Measurements from ENCODE around the gene N4BP2L2.

DNA sequence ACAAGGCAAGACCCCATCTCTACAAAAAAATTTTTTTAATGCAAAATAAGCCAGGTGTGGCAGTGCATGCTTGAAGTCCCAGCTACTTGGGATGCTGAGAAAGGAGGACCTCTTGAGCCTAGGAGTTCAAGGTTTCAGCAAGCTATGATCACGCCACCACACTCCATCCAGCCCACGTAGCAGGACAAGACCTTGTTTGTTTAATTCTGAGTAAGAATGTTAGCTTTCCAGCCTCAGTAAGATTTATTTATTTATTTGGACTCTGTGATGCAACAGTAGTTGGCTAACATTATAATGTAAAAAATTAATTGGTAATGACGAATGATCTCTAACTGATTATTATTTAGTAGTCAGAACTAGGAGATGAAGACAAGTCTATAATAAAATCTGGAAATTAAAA lies 23.3 kb downstream of the N4BP2L2 start:
- TF ChIP-seq, protein P1, sequence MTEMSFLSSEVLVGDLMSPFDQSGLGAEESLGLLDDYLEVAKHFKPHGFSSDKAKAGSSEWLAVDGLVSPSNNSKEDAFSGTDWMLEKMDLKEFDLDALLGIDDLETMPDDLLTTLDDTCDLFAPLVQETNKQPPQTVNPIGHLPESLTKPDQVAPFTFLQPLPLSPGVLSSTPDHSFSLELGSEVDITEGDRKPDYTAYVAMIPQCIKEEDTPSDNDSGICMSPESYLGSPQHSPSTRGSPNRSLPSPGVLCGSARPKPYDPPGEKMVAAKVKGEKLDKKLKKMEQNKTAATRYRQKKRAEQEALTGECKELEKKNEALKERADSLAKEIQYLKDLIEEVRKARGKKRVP (CRISPR knock-in tag; IDR thresholded peaks at IDR 0.05), result no peak
- TF ChIP-seq POLR2AphosphoS5 (IDR thresholded peaks at IDR 0.05; ENCODE audit: low read depth, low read length) (no peak), POLR2A (IDR thresholded peaks at IDR 0.05; ENCODE audit: insufficient read depth in 1 of 2, low read depth in 2 of 2, low read length in 2 of 2) (no peak), PRPF4 (IDR thresholded peaks at IDR 0.05; ENCODE audit: low read depth, low read length, poor library complexity, severe bottlenecking) (no peak), PAF1 (CRISPR knock-in tag; IDR thresholded peaks at IDR 0.05) (no peak), ZNF776 (CRISPR knock-in tag; IDR thresholded peaks at IDR 0.05) (no peak), TBL1XR1 (IDR thresholded peaks at IDR 0.05; ENCODE audit: borderline replicate concordance, low read length, partially characterized antibody) (no peak), IRF2 (CRISPR knock-in tag; IDR thresholded peaks at IDR 0.05) (no peak)
- TF ChIP-seq, protein P2, sequence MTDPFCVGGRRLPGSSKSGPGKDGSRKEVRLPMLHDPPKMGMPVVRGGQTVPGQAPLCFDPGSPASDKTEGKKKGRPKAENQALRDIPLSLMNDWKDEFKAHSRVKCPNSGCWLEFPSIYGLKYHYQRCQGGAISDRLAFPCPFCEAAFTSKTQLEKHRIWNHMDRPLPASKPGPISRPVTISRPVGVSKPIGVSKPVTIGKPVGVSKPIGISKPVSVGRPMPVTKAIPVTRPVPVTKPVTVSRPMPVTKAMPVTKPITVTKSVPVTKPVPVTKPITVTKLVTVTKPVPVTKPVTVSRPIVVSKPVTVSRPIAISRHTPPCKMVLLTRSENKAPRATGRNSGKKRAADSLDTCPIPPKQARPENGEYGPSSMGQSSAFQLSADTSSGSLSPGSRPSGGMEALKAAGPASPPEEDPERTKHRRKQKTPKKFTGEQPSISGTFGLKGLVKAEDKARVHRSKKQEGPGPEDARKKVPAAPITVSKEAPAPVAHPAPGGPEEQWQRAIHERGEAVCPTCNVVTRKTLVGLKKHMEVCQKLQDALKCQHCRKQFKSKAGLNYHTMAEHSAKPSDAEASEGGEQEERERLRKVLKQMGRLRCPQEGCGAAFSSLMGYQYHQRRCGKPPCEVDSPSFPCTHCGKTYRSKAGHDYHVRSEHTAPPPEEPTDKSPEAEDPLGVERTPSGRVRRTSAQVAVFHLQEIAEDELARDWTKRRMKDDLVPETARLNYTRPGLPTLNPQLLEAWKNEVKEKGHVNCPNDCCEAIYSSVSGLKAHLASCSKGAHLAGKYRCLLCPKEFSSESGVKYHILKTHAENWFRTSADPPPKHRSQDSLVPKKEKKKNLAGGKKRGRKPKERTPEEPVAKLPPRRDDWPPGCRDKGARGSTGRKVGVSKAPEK (CRISPR knock-in tag; IDR thresholded peaks at IDR 0.05; ENCODE audit: borderline replicate concordance), result no peak
- TF ChIP-seq, protein P3, sequence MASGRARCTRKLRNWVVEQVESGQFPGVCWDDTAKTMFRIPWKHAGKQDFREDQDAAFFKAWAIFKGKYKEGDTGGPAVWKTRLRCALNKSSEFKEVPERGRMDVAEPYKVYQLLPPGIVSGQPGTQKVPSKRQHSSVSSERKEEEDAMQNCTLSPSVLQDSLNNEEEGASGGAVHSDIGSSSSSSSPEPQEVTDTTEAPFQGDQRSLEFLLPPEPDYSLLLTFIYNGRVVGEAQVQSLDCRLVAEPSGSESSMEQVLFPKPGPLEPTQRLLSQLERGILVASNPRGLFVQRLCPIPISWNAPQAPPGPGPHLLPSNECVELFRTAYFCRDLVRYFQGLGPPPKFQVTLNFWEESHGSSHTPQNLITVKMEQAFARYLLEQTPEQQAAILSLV (CRISPR knock-in tag; IDR thresholded peaks at IDR 0.05; ENCODE audit: borderline replicate concordance), result no peak
- TF ChIP-seq, protein P4, sequence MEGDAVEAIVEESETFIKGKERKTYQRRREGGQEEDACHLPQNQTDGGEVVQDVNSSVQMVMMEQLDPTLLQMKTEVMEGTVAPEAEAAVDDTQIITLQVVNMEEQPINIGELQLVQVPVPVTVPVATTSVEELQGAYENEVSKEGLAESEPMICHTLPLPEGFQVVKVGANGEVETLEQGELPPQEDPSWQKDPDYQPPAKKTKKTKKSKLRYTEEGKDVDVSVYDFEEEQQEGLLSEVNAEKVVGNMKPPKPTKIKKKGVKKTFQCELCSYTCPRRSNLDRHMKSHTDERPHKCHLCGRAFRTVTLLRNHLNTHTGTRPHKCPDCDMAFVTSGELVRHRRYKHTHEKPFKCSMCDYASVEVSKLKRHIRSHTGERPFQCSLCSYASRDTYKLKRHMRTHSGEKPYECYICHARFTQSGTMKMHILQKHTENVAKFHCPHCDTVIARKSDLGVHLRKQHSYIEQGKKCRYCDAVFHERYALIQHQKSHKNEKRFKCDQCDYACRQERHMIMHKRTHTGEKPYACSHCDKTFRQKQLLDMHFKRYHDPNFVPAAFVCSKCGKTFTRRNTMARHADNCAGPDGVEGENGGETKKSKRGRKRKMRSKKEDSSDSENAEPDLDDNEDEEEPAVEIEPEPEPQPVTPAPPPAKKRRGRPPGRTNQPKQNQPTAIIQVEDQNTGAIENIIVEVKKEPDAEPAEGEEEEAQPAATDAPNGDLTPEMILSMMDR (CRISPR knock-in tag; IDR thresholded peaks at IDR 0.05), result no peak
- TF ChIP-seq, protein P5, sequence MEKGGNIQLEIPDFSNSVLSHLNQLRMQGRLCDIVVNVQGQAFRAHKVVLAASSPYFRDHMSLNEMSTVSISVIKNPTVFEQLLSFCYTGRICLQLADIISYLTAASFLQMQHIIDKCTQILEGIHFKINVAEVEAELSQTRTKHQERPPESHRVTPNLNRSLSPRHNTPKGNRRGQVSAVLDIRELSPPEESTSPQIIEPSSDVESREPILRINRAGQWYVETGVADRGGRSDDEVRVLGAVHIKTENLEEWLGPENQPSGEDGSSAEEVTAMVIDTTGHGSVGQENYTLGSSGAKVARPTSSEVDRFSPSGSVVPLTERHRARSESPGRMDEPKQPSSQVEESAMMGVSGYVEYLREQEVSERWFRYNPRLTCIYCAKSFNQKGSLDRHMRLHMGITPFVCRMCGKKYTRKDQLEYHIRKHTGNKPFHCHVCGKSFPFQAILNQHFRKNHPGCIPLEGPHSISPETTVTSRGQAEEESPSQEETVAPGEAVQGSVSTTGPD (CRISPR knock-in tag; IDR thresholded peaks at IDR 0.05), result no peak
